SKM-1 (cell line): ENCODE measurements around the gene PDLIM7.

Source experiments
- DNase-seq: peaks from one replicate; lab custom pipeline; 2025; ENCODE audit not compliant: unreplicated experiment; lab: John Stamatoyannopoulos, UW

Gene PDLIM7

GRCh38 chr5:177458912-177459350 lies 38.5 kb downstream of the PDLIM7 start:
- DNase-seq = no peak

GRCh38 chr5:177457852-177458681 lies 39.3 kb downstream of the PDLIM7 start:
- no peak for DNase-seq

- peak; percentile 93 for DNase-seq
Observed at GRCh38 chr5:177456976-177457851, 40.2 kb downstream of the PDLIM7 start.

- DNase-seq = no peak
Observed at GRCh38 chr5:177456591-177456964, 40.8 kb downstream of the PDLIM7 start.

GRCh38 chr5:177455661-177456590 lies 41.5 kb downstream of the PDLIM7 start:
- DNase-seq = peak; percentile 56

- DNase-seq = peak; percentile 39
Observed at GRCh38 chr5:177455036-177455660, 42.3 kb downstream of the PDLIM7 start.

- DNase-seq = peak; percentile 84
Observed at GRCh38 chr5:177454397-177455035, 42.9 kb downstream of the PDLIM7 start.

GRCh38 chr5:177453852-177454396 lies 43.5 kb downstream of the PDLIM7 start:
- no peak for DNase-seq

- no peak for DNase-seq
Observed at GRCh38 chr5:177452688-177453638, 44.4 kb downstream of the PDLIM7 start.

GRCh38 chr5:177450667-177451424 lies 46.6 kb downstream of the PDLIM7 start:
- no peak for DNase-seq

- no peak for DNase-seq
Observed at GRCh38 chr5:177449140-177450061, 48.0 kb downstream of the PDLIM7 start.

- DNase-seq = no peak
Observed at GRCh38 chr5:177448244-177448950, 49.0 kb downstream of the PDLIM7 start.

GRCh38 chr5:177447611-177448243 lies 49.7 kb downstream of the PDLIM7 start:
- no peak for DNase-seq

GRCh38 chr5:177447066-177447610 lies 50.3 kb downstream of the PDLIM7 start:
- peak; percentile 24 for DNase-seq
